Neural progenitor cell (in vitro differentiated cells): ENCODE measurements around the gene CPNE2.

Experiments used
- CTCF ChIP-seq: fragments of 200-600 bp; sonication (generic); IDR thresholded peaks from 2 replicates; pipeline ENCODE4 v1.5.1; 2017; ENCODE audit warnings: antibody characterized with exemption, mild to moderate bottlenecking
- EZH2phosphoT487 ChIP-seq: fragments of 200-600 bp; sonication (generic); IDR thresholded peaks from 2 replicates; pipeline ENCODE4 v1.6.1; 2017; ENCODE audit warnings: antibody characterized with exemption

- TF ChIP-seq CTCF: no peak
- no peak for TF ChIP-seq EZH2phosphoT487
Measured at GRCh38 chr16:57084996-57085395, 7.4 kb upstream of the CPNE2 start.
